NCI-H2227 treated with DMSO at 0.1 percent for 48 hours (cell line): ENCODE data around the gene POLR2H.
A peak's percentile ranks its signal among the peaks of the same experiment; 100 is the strongest.

Source experiments
- DNase-seq: peaks from one replicate; lab custom pipeline; 2025; lab: John Stamatoyannopoulos, UW

POLR2H gene

GRCh38 chr3:184371570-184372018, 10.1 kb downstream of the POLR2H start:
- DNase-seq = peak; percentile 62

GRCh38 chr3:184372296-184372821, 10.8 kb downstream of the POLR2H start:
- no peak for DNase-seq

- no peak for DNase-seq
Measured at GRCh38 chr3:184372911-184373310, 11.4 kb downstream of the POLR2H start.

GRCh38 chr3:184373422-184373821, 11.9 kb downstream of the POLR2H start:
- DNase-seq = no peak

- no peak for DNase-seq
Measured at GRCh38 chr3:184375747-184376461, 14.4 kb downstream of the POLR2H start.

GRCh38 chr3:184377374-184377773, 15.9 kb downstream of the POLR2H start:
- DNase-seq = no peak

- DNase-seq = no peak
Measured at GRCh38 chr3:184377882-184378445, 16.5 kb downstream of the POLR2H start, which contains the start of gene THPO. TSS of gene THPO (minus strand) at chr3:184378207. CDS start at chr3:184376259, 1,948 bp downstream.

GRCh38 chr3:184378651-184379357, 17.3 kb downstream of the POLR2H start:
- DNase-seq = no peak

GRCh38 chr3:184379358-184380184, 18.1 kb downstream of the POLR2H start, which contains the start of gene CHRD:
TSS of gene CHRD (plus strand) at chr3:184380054. CDS start at chr3:184380319, 265 bp downstream.
- no peak for DNase-seq

GRCh38 chr3:184380185-184380626, 18.7 kb downstream of the POLR2H start:
- no peak for DNase-seq

GRCh38 chr3:184380627-184381260, 19.2 kb downstream of the POLR2H start:
- DNase-seq = no peak

GRCh38 chr3:184381261-184382224, 20.0 kb downstream of the POLR2H start:
- DNase-seq = no peak

GRCh38 chr3:184382326-184383032, 21.0 kb downstream of the POLR2H start:
- DNase-seq = no peak

GRCh38 chr3:184383033-184383740, 21.7 kb downstream of the POLR2H start:
- no peak for DNase-seq

- DNase-seq = no peak
Measured at GRCh38 chr3:184384342-184384741, 22.8 kb downstream of the POLR2H start.

GRCh38 chr3:184384856-184385422, 23.4 kb downstream of the POLR2H start:
- DNase-seq = no peak

GRCh38 chr3:184386047-184386806, 24.7 kb downstream of the POLR2H start:
- DNase-seq = no peak
